ENCODE data around the gene WNK2. TPM values are rescaled to one million over a fixed set of nuclear protein-coding genes. Genes with fewer than 3 reads are reported as not detected.

The WNK2 gene
- total RNA-seq, 1 experiment from 2014 or later, result 69.4 TPM

DNA sequence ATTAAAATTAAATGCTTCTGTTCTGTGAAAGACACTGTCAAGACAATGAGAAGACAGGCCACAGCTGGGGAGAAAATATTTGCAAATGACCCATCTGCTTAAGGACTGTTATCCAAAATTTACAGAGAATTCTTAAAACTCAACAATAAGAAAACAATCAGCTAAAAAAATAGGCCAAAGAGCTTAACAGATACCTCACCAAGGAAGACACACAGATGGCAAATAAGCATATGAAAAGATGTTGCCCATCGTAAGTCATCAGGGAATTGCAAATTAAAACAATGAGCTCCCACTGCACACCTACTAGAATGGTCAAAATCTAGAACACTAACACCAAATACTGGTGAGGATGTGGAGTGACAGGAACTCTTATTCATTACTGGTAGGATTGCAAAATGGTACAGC is 10.3 kb downstream of the WNK2 start:
- no peak overlapping the region for H3K4me2 ChIP-seq (ENCODE audit: insufficient read depth, insufficient read length, low read length)

More for the DNA sequence above, 10.3 kb downstream of the WNK2 start:
- no peak overlapping the region for H2AK5ac ChIP-seq (ENCODE audit: insufficient read length, low read length)
- no peak overlapping the region for H3T11ph ChIP-seq (ENCODE audit: low read length)
- H3K4ac ChIP-seq (ENCODE audit: low read depth, low read length), result no peak overlapping the region
- H3K79me2 ChIP-seq (ENCODE audit: insufficient read depth, low read length), result no peaks in the 10 kb centered on the region; the same call in 1 of the 2 replicates
- no peak for DNase-seq
- Mint-ChIP-seq H3K27me3 (ENCODE audit: low read depth) (no peaks in the 10 kb centered on the region), H3K4me3 (no peak overlapping the region; a peak in 1 of 5 replicates), H3K36me3 (ENCODE audit: insufficient read depth in 1 of 3, low read depth in 3 of 3) (peaks cover 2 to 11% (median 9%) of the 10 kb centered on the region in 3 experiments; a peak in 4 of 7 replicates), H3K9me3 (peaks cover 0 to 2% of the 10 kb centered on the region in 2 experiments; a peak in 1 of 5 replicates), H3K4me1 (peaks cover 34 to 36% of the 10 kb centered on the region in 2 experiments), H3K27ac (peak overlapping the region in 2 of 3 experiments; percentile 29 to 30; a peak in 2 of 7 replicates)
- no peak overlapping the region for H3K56ac ChIP-seq (ENCODE audit: insufficient read length, low read depth, low read length)
- no peak overlapping the region for H3K14ac ChIP-seq (ENCODE audit: insufficient read depth, low read length)
- H2BK5ac ChIP-seq (ENCODE audit: insufficient read length, low read length), result no peak overlapping the region
- no peak overlapping the region for H2BK20ac ChIP-seq (ENCODE audit: low read depth, low read length, poor library complexity, severe bottlenecking)
- no peaks in the 10 kb centered on the region for H3K9me3 ChIP-seq (ENCODE audit: control insufficient read depth, low read depth, low read length)
- H2BK15ac ChIP-seq (ENCODE audit: low read depth, low read length), result no peak overlapping the region
- H2AFZ ChIP-seq (ENCODE audit: low read length), result no peak overlapping the region
- WGBS (ENCODE audit: extremely low coverage, insufficient read length, low lambda C conversion rate), result no CpG with 5 or more reads among the region's 1 CpG
- no peak overlapping the region for H2BK12ac ChIP-seq (ENCODE audit: insufficient read length, low read depth, low read length)
- H4K20me1 ChIP-seq (ENCODE audit: control insufficient read depth, insufficient read depth, insufficient read length), result peaks cover 5% of the 10 kb centered on the region
- H4K91ac ChIP-seq (ENCODE audit: insufficient read length, low read depth, low read length), result no peak overlapping the region
- no peak overlapping the region for H3K27ac ChIP-seq (ENCODE audit: insufficient read length, low read depth, low read length)
- TF ChIP-seq CTCF (conservative IDR thresholded peaks at IDR 0.05), result no peak
- H4K5ac ChIP-seq (ENCODE audit: insufficient read length, low read depth, low read length), result no peak overlapping the region
- H2BK120ac ChIP-seq (ENCODE audit: low read depth, low read length, poor library complexity, severe bottlenecking), result no peak overlapping the region
- H3K18ac ChIP-seq (ENCODE audit: insufficient read length, low read depth, low read length), result no peak overlapping the region
- no peaks in the 10 kb centered on the region for H3K27me3 ChIP-seq (ENCODE audit: insufficient read depth, low read length)
- H3K23me2 ChIP-seq (ENCODE audit: insufficient read length, low read depth, low read length, poor library complexity, severe bottlenecking), result no peaks in the 10 kb centered on the region
- H3K4me1 ChIP-seq (ENCODE audit: insufficient read depth, low read length), result peaks cover 3% of the 10 kb centered on the region; the same call in 1 of the 2 replicates
- no peak overlapping the region for H3K9ac ChIP-seq (ENCODE audit: extremely low read depth, insufficient read length, low read length)
- peaks cover 3% of the 10 kb centered on the region for H3K79me1 ChIP-seq (ENCODE audit: insufficient read depth, low read depth, low read length, poor library complexity, severe bottlenecking)
- H4K8ac ChIP-seq (replicated peaks; ENCODE audit: insufficient read length, low read depth, low read length), result no peak overlapping the region
- no peak overlapping the region for H3K23ac ChIP-seq (ENCODE audit: insufficient read length, low read depth, low read length)

Measured in H9 (cell line).